ENCODE measurements around the gene RGS21. TPM values are rescaled to one million over a fixed set of nuclear protein-coding genes. Genes with fewer than 3 reads are reported as not detected.

RGS21 gene
- total RNA-seq, 1 experiment from 2014 or later: not detected

DNA sequence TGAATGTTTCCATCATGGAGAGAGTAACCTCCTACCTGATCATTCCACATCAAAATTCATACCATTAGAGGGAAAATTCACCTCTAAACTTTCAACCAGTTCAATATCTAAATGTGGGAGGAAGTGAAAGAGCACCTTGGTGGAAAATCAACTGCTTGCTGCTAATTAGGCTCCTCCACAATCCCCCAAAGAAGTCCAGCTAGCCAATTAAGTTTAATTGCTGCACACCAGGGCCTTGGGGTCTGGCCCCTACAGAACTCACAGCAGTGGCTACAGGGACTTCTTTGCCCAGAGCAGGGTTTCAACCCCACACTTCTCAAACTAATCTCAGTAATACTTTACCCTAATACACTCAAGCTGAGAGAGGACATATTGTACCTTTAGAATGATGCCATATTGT is 62.1 kb downstream of the RGS21 start:
- no peak for DNase-seq (ENCODE audit: low read depth)

DNA sequence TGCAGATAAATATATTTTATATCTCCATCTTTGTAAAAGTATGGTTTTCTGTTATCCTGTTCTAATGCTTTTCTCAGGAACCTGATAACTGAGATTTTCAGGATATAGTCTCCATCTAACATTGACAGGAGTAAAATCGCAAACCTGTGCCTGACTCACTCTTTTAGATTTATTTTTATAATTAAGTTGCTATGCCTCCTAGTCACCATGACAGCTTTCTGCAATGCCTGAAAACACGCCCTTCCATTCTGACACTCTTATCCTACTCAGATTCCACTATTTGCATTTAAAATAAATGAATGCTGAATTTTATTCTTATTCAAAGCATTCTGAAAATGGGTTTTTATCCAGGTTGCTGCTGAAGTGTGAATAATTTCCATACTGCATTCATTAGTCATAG is 62.8 kb downstream of the RGS21 start:
- DNase-seq (ENCODE audit: low read depth): no peak

DNA sequence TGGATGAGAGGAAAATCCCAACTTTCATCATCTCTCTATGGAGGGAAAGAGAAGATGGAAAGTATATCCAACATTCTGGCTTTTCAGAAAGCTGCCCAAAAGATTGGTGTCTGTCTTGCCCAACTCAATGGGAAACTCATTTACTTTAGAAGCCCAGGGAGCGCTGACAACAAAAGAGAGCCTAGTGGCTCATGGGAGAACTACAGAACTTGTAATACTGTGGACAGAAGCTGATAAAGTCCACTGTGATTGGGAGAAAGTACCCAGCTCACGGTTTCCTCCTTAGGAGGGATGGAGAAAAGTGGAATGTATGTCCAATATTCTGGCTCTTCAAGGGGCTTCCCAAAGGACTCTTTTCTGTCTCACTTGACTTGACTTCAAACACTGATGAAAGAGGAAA is 66.0 kb downstream of the RGS21 start:
- DNase-seq (ENCODE audit: low read depth): no peak

DNA sequence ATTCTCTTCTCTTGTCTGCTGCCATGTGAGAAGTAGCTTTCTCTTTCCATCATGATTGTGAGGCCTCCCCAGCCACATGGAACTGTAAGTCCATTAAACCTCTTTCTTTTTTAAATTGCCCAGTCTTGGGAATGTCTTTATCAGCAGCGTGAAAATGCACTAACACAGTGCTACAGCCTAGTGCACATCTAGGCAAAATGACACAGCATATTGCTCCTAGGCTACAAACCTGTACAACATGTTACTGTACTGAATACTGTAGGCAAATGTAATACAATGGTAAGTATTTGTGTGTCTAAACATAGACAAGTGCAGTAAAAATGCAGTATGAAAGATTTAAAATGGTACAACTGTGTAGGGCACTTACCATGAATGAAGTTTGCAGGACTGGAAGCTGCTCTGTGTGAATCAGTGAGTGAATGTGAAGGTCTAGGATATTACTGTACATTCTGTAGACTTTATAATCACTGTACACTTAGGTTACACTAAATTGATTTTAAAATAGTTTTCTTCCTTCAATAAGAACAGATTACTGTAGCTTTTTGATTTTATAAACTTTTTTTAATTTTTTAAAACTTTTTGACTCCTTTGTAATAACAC is 69.4 kb downstream of the RGS21 start:
- no peak for DNase-seq (ENCODE audit: low read depth)

DNA sequence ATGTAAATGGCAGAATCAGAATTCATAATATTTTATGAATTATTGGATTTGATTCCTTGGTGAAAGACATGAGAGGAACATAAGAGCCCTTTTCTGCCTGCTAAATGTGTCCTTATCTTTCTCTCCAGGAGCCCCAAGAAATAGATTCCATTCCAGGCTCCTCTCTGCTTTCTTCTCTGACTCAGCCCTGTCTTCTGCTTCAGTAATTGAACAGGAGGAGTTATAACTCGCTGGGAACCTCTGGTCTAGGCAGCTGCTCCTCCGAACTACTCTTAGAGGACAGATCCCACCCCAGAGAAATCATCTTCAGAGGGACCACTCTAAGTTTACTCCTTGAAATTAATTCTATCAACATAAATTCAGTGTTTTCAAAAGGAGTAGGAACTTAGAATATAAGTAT is 78.4 kb downstream of the RGS21 start:
- no peak for DNase-seq (ENCODE audit: low read depth)

DNA sequence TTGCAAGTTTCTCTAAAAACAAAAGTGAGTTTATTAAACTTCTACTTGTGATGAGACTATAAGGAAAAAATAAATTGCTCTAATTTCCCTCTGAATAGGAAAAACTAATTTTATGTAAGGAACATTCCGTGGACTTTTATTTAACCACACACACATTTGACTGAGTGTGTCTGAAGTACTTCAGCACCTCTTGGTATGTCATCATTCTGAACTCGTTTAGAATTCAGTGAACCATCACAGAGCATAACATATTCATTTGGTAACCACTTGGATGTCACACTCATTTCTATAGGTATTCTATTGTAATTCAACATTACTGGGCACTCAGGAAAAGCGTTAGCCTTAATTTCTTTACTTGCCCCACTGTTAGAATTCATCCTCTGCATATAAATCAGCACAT is 79.1 kb downstream of the RGS21 start:
- DNase-seq (ENCODE audit: low read depth): no peak

DNA sequence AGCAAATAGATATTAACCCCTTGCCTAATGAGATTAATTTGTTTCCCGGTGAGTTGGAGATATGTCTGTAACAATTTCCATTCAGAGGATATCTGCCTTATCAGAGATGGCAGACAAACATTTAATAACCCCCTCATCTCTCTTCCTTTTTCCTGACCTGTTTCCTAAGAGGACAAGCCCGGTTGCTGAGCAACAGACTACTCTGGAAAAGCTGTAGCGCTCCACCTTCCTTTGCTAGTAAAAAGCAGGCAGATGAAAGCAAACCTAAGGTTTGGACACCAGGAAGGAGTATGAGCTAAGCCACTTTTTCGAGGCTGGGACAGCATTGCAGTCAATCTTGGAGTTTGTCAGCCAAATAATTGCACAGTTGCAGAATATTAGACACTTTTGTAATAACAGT is 82.4 kb downstream of the RGS21 start:
- DNase-seq (ENCODE audit: low read depth): no peak

DNA sequence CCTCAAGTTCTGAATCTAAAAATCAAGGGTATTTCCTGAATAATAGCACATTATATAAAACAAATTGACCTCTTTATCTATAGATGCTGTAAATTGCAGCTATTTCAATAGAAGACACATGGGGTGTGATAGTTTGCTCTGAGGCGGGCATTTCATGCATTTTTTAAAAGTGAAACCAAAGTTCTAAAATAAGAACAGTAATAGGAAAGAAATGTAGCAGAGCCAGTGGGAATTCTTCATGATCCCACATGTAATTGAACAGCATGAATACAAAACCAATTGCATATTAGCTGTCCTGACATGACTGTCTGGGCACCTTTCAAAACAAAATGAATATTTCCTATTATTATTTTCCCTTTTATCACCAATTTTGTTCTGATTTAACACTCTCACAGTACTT is 85.0 kb downstream of the RGS21 start:
- peak; percentile 3 for DNase-seq (ENCODE audit: low read depth)

DNA sequence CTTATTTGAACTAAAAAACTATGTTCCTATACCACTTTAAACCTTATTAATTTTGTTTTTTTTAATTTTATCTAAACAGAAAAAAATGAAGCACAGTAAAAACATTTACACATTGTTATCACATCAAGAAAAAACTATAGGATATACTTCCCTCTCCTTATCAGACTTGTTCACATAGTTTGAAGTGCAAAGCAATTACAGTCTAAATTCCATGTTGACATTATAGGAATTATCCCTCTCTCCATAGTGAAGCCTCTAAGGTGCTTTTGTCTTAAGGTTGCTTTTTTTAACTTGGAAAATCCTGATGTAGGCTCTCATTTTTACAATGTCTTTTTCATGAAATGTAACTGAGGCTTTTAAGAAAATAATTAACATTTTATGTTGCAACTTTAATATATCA is 85.8 kb downstream of the RGS21 start:
- no peak for DNase-seq (ENCODE audit: low read depth)

DNA sequence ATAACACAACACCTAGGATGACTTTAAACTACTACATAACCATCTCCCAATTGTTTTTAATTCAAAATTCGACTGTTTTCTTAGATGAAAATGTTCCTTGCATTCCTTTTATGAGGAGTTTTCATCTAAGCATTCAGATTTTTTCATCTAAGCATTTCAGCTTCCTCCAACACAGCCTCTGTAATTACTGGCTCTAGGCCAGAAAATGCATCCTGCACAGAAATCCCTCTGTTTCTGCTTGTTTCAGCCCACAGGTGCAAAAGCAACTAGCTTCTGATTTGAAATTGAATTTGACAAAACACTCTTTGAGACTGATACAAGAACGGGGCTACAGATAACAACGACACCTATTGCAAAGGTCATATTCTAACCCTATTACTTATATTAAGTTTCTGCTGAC is 90.4 kb downstream of the RGS21 start:
- DNase-seq (ENCODE audit: low read depth): no peak

Other genes starting within 250 kb of the RGS21 start
- gene RGS18, start 158.5 kb upstream of the RGS21 start, total RNA-seq (2014; rRNA removed; shearing (Covaris generic)): not detected in 2 replicates